Trophoblast cell (in vitro differentiated cells and primary cell): ENCODE measurements around the gene MARCHF2.

Experiments
- DNase-seq, 2 donors: peaks; one replicate each; pipeline ENCODE4 v3.0.0-alpha.2; 2016
- H2AFZ ChIP-seq: 2 replicates; pipeline ENCODE4 v1.6.1; 2013; ENCODE audit warnings: low read length, moderate library complexity, mild to moderate bottlenecking; ENCODE audit not compliant: insufficient read depth, poor library complexity
- H2AK5ac ChIP-seq: 2 replicates; pipeline ENCODE4 v1.6.1; 2013; ENCODE audit warnings: mild to moderate bottlenecking, low read length
- H2BK120ac ChIP-seq: 2 replicates; pipeline ENCODE4 v1.6.1; 2013; ENCODE audit warnings: low read length, mild to moderate bottlenecking, moderate library complexity; ENCODE audit not compliant: insufficient read depth, poor library complexity
- H2BK12ac ChIP-seq: 2 replicates; pipeline ENCODE4 v1.6.1; 2013; ENCODE audit warnings: mild to moderate bottlenecking, low read length, moderate library complexity
- H2BK5ac ChIP-seq: 2 replicates; pipeline ENCODE4 v1.6.1; 2013; ENCODE audit warnings: low read length, low read depth, moderate library complexity, mild to moderate bottlenecking; ENCODE audit not compliant: poor library complexity
- H3K14ac ChIP-seq: 2 replicates; pipeline ENCODE4 v1.6.1; 2013; ENCODE audit warnings: mild to moderate bottlenecking, low read length
- H3K18ac ChIP-seq: 2 replicates; pipeline ENCODE4 v1.6.1; 2013; ENCODE audit warnings: mild to moderate bottlenecking, low read length
- H3K23ac ChIP-seq: 2 replicates; pipeline ENCODE4 v1.6.1; 2013; ENCODE audit warnings: low read length
- H3K27ac ChIP-seq: 2 replicates; pipeline ENCODE4 v1.5.1; 2013; ENCODE audit warnings: low read depth, mild to moderate bottlenecking, inconsistent platforms, low read length, moderate library complexity
- H3K27me3 ChIP-seq: 2 replicates; pipeline ENCODE4 v1.6.1; 2013; ENCODE audit warnings: inconsistent platforms, mild to moderate bottlenecking, low read length, moderate library complexity; ENCODE audit not compliant: insufficient read depth
- H3K36me3 ChIP-seq, 2 experiments: 1 replicate in 1 of 2; 2 replicates in 1 of 2; pipeline ENCODE4 v1.6.1; 2013; ENCODE audit warnings: low read length in 2 of 2, mild to moderate bottlenecking in 2 of 2, moderate library complexity in 1 of 2; ENCODE audit not compliant: insufficient read depth in 2 of 2, control insufficient read depth in 1 of 2
- H3K4ac ChIP-seq: 2 replicates; pipeline ENCODE4 v1.6.1; 2013; ENCODE audit warnings: low read depth, mild to moderate bottlenecking, low read length, moderate library complexity
- H3K4me1 ChIP-seq, 2 experiments: 1 replicate in 1 of 2; 2 replicates in 1 of 2; pipeline ENCODE4 v1.6.1; 2013; ENCODE audit warnings: low read length in 2 of 2, mild to moderate bottlenecking in 2 of 2, moderate library complexity in 1 of 2; ENCODE audit not compliant: insufficient read depth in 2 of 2, control insufficient read depth in 1 of 2
- H3K4me2 ChIP-seq: 2 replicates; pipeline ENCODE4 v1.6.1; 2013; ENCODE audit warnings: inconsistent platforms, mild to moderate bottlenecking, low read length, moderate library complexity
- H3K4me3 ChIP-seq: 2 replicates; pipeline ENCODE4 v1.5.1; 2013; ENCODE audit warnings: mild to moderate bottlenecking, low read depth, low read length, inconsistent platforms
- H3K79me1 ChIP-seq: one replicate; pipeline ENCODE4 v1.6.1; 2013; ENCODE audit warnings: low read length
- H3K79me2 ChIP-seq: 2 replicates; pipeline ENCODE4 v1.6.1; 2013; ENCODE audit warnings: low read length, mild to moderate bottlenecking; ENCODE audit not compliant: control insufficient read depth, insufficient read depth, poor library complexity
- H3K9ac ChIP-seq: 2 replicates; pipeline ENCODE4 v1.6.1; 2013; ENCODE audit warnings: mild to moderate bottlenecking, low read length
- H3K9me3 ChIP-seq: 2 replicates; pipeline ENCODE4 v1.6.1; 2013; ENCODE audit warnings: low read depth, mild to moderate bottlenecking, control low read depth, inconsistent platforms, low read length; ENCODE audit not compliant: insufficient read depth
- H4K12ac ChIP-seq: 2 replicates; pipeline ENCODE4 v1.6.1; 2013; ENCODE audit warnings: low read depth, mild to moderate bottlenecking, low read length, moderate library complexity
- H4K8ac ChIP-seq: 2 replicates; pipeline ENCODE4 v1.6.1; 2013; ENCODE audit warnings: low read depth, mild to moderate bottlenecking, low read length, moderate library complexity
- H4K91ac ChIP-seq: one replicate; pipeline ENCODE4 v1.6.1; 2013; ENCODE audit warnings: low read depth, mild to moderate bottlenecking, low read length, moderate library complexity
- WGBS: extraction: QIAGEN DNeasy Blood & Tissue Kit; methylation state at CpG from one replicate; pipeline ENCODE4 v1.1.7; 2013; ENCODE audit warnings: missing lambda C conversion rate; ENCODE audit not compliant: insufficient read length, insufficient coverage; ENCODE audit errors: extremely low coverage; 5-methylcytosine and 5-hydroxymethylcytosine counted together

MARCHF2 gene

GRCh38 chr19:8393192-8393870 is 19.8 kb upstream of the MARCHF2 start:
- H4K8ac ChIP-seq = no peak overlapping the region
- H2BK5ac ChIP-seq = no peak overlapping the region
- H3K4me3 ChIP-seq = no peak overlapping the region
- H3K9me3 ChIP-seq = no peaks in the 10 kb centered on the region
- WGBS = no CpG with 5 or more reads among the region's 8 CpGs
- no peaks in the 10 kb centered on the region for H3K27me3 ChIP-seq
- H4K91ac ChIP-seq = no peak overlapping the region
- DNase-seq = no peak
- H2AK5ac ChIP-seq = no peak overlapping the region
- H4K12ac ChIP-seq = no peak overlapping the region
- H3K4ac ChIP-seq = peak overlapping the region; percentile 65
- no peaks in the 10 kb centered on the region for H3K36me3 ChIP-seq
- no peak overlapping the region for H3K14ac ChIP-seq
- H3K79me1 ChIP-seq = peaks cover 9% of the 10 kb centered on the region
- H2AFZ ChIP-seq = peak overlapping the region; percentile 17
- no peak overlapping the region for H3K18ac ChIP-seq
- no peak overlapping the region for H3K9ac ChIP-seq
- H3K27ac ChIP-seq = no peak overlapping the region
- H3K79me2 ChIP-seq = peaks cover 22% of the 10 kb centered on the region
- no peak overlapping the region for H2BK12ac ChIP-seq
- peaks cover 21 to 24% of the 10 kb centered on the region in 2 experiments for H3K4me1 ChIP-seq
- no peak overlapping the region for H3K23ac ChIP-seq
- no peak overlapping the region for H3K4me2 ChIP-seq
- H2BK120ac ChIP-seq = no peak overlapping the region

- Histone ChIP-seq H3K4me1 (peaks cover 25 to 27% of the 10 kb centered on the region in 2 experiments), H2AFZ (no peak overlapping the region), H2BK12ac (no peak overlapping the region), H3K23ac (no peak overlapping the region), H4K91ac (no peak overlapping the region), H4K8ac (no peak overlapping the region), H3K14ac (no peak overlapping the region), H2BK120ac (no peak overlapping the region), H3K27ac (no peak overlapping the region), H3K4me3 (no peak overlapping the region), H2BK5ac (no peak overlapping the region), H3K79me1 (peaks cover 9% of the 10 kb centered on the region), H3K27me3 (no peaks in the 10 kb centered on the region), H3K9ac (no peak overlapping the region), H3K36me3 (no peaks in the 10 kb centered on the region), H3K9me3 (no peaks in the 10 kb centered on the region), H2AK5ac (no peak overlapping the region), H3K79me2 (peaks cover 22% of the 10 kb centered on the region), H4K12ac (no peak overlapping the region), H3K4me2 (no peak overlapping the region), H3K18ac (no peak overlapping the region), H3K4ac (no peak overlapping the region)
- DNase-seq = no peak
- WGBS = no CpG with 5 or more reads among the region's 8 CpGs
Measured at GRCh38 chr19:8393871-8394250, 19.2 kb upstream of the MARCHF2 start.

- Histone ChIP-seq H2BK5ac (no peak overlapping the region), H3K23ac (no peak overlapping the region), H4K8ac (no peak overlapping the region), H3K14ac (no peak overlapping the region), H4K12ac (no peak overlapping the region), H3K79me1 (peaks cover 3% of the 10 kb centered on the region), H2AFZ (no peak overlapping the region), H3K9ac (no peak overlapping the region), H2BK12ac (no peak overlapping the region), H3K4me1 (peaks cover 26 to 27% of the 10 kb centered on the region in 2 experiments), H3K27me3 (no peaks in the 10 kb centered on the region), H2BK120ac (no peak overlapping the region), H3K4me3 (no peak overlapping the region), H3K18ac (peak overlapping the region; percentile 65), H3K4me2 (no peak overlapping the region), H3K79me2 (peaks cover 19% of the 10 kb centered on the region), H3K9me3 (no peaks in the 10 kb centered on the region), H3K4ac (no peak overlapping the region), H2AK5ac (no peak overlapping the region), H3K36me3 (peaks cover 12 to 13% of the 10 kb centered on the region in 2 experiments), H3K27ac (no peak overlapping the region), H4K91ac (no peak overlapping the region)
- no CpG with 5 or more reads among the region's 14 CpGs for WGBS
- DNase-seq = no peak
Measured at GRCh38 chr19:8395621-8396082, 17.5 kb upstream of the MARCHF2 start.

GRCh38 chr19:8396185-8396562 is 16.9 kb upstream of the MARCHF2 start:
- H3K9me3 ChIP-seq = no peaks in the 10 kb centered on the region
- H3K36me3 ChIP-seq = peaks cover 12 to 15% of the 10 kb centered on the region in 2 experiments
- peak overlapping the region; percentile 48 for H3K4ac ChIP-seq
- no peak overlapping the region for H2BK120ac ChIP-seq
- no peak overlapping the region for H3K9ac ChIP-seq
- DNase-seq = no peak
- H3K27ac ChIP-seq = no peak overlapping the region
- peaks cover 19% of the 10 kb centered on the region for H3K79me2 ChIP-seq
- no peak overlapping the region for H2BK5ac ChIP-seq
- no peak overlapping the region for H2AFZ ChIP-seq
- no peak overlapping the region for H4K91ac ChIP-seq
- no peak overlapping the region for H3K4me2 ChIP-seq
- no peak overlapping the region for H3K23ac ChIP-seq
- no peak overlapping the region for H2BK12ac ChIP-seq
- H4K12ac ChIP-seq = no peak overlapping the region
- no peak overlapping the region for H3K4me3 ChIP-seq
- H3K79me1 ChIP-seq = peaks cover 3% of the 10 kb centered on the region
- no peak overlapping the region for H4K8ac ChIP-seq
- H3K4me1 ChIP-seq = peaks cover 23 to 24% of the 10 kb centered on the region in 2 experiments
- H3K27me3 ChIP-seq = no peaks in the 10 kb centered on the region
- no peak overlapping the region for H3K18ac ChIP-seq
- no peak overlapping the region for H3K14ac ChIP-seq
- no CpG with 5 or more reads among the region's 7 CpGs for WGBS
- no peak overlapping the region for H2AK5ac ChIP-seq
